ENCODE data around the gene BLTP2.

DNA sequence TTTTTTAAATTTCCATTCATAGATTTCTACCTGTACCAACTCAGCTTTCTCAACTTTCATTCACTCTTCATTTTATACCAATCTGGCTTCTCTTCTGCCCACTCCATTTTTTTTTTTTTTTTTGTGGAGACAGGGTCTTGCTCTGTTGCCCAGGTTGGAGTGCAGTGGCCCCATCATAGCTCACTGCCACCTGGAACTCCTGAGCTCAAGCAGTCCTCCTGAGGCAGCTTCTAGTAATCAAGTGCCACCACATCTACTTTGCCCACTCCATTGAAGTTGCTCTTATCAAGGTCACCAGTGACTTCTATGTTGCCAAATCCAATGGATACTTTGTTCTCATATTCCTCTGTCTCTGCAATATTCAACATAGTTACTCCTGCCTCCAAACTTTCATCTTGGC is 18.8 kb upstream of the BLTP2 start:
- TF ChIP-seq, protein P1, sequence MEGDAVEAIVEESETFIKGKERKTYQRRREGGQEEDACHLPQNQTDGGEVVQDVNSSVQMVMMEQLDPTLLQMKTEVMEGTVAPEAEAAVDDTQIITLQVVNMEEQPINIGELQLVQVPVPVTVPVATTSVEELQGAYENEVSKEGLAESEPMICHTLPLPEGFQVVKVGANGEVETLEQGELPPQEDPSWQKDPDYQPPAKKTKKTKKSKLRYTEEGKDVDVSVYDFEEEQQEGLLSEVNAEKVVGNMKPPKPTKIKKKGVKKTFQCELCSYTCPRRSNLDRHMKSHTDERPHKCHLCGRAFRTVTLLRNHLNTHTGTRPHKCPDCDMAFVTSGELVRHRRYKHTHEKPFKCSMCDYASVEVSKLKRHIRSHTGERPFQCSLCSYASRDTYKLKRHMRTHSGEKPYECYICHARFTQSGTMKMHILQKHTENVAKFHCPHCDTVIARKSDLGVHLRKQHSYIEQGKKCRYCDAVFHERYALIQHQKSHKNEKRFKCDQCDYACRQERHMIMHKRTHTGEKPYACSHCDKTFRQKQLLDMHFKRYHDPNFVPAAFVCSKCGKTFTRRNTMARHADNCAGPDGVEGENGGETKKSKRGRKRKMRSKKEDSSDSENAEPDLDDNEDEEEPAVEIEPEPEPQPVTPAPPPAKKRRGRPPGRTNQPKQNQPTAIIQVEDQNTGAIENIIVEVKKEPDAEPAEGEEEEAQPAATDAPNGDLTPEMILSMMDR (conservative IDR thresholded peaks at IDR 0.05) = no peak
- TF ChIP-seq ZFX (IDR thresholded peaks at IDR 0.05) = no peak
